ENCODE data around the gene CD58.

CD58 gene

GRCh38 chr1:116586741-116587143 is 15.9 kb upstream of the CD58 start:
- TF ChIP-seq, protein P1, sequence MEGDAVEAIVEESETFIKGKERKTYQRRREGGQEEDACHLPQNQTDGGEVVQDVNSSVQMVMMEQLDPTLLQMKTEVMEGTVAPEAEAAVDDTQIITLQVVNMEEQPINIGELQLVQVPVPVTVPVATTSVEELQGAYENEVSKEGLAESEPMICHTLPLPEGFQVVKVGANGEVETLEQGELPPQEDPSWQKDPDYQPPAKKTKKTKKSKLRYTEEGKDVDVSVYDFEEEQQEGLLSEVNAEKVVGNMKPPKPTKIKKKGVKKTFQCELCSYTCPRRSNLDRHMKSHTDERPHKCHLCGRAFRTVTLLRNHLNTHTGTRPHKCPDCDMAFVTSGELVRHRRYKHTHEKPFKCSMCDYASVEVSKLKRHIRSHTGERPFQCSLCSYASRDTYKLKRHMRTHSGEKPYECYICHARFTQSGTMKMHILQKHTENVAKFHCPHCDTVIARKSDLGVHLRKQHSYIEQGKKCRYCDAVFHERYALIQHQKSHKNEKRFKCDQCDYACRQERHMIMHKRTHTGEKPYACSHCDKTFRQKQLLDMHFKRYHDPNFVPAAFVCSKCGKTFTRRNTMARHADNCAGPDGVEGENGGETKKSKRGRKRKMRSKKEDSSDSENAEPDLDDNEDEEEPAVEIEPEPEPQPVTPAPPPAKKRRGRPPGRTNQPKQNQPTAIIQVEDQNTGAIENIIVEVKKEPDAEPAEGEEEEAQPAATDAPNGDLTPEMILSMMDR (conservative IDR thresholded peaks at IDR 0.05; ENCODE audit: low read depth, low read length) = no peak
- DNase-seq (ENCODE audit: low read depth) = no peak
- H3K4me3 ChIP-seq (ENCODE audit: low read length) = no peak overlapping the region

GRCh38 chr1:116585886-116586285 is 15.1 kb upstream of the CD58 start:
- no peak for DNase-seq (ENCODE audit: low read depth)
- H3K4me3 ChIP-seq (ENCODE audit: low read length) = no peak overlapping the region
- TF ChIP-seq, protein P1 (conservative IDR thresholded peaks at IDR 0.05; ENCODE audit: low read depth, low read length) = no peak

DNA sequence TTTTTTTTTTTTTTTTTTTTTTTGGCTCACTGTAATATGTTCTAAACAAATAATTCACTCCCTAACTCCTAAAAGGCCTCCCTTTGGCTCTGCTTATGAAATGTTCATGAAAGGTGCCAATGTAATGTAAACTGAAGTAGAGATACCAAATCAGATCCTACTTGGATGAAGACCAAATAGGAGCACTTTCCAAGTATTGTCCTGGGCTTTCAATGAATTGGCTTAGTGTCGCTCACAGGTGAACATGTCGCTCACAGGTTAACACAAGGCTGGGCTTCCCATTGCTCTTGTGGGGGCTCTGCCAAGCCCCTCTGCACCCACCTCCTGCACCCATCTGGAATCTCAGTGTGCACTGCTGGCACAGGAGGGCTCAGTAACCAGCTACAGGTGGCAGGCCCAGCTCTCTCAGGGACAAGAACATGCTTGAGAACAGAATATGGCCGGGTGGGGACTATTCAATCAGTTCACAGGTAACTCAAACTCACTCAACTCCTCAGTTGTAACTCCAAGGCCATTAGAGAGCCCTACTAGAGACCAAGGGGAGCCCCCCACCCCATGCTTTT is 10.6 kb upstream of the CD58 start:
- no peak overlapping the region for H3K4me3 ChIP-seq (ENCODE audit: low read length)
- DNase-seq (ENCODE audit: low read depth) = no peak
- TF ChIP-seq, protein P1 (conservative IDR thresholded peaks at IDR 0.05; ENCODE audit: low read depth, low read length) = no peak

DNA sequence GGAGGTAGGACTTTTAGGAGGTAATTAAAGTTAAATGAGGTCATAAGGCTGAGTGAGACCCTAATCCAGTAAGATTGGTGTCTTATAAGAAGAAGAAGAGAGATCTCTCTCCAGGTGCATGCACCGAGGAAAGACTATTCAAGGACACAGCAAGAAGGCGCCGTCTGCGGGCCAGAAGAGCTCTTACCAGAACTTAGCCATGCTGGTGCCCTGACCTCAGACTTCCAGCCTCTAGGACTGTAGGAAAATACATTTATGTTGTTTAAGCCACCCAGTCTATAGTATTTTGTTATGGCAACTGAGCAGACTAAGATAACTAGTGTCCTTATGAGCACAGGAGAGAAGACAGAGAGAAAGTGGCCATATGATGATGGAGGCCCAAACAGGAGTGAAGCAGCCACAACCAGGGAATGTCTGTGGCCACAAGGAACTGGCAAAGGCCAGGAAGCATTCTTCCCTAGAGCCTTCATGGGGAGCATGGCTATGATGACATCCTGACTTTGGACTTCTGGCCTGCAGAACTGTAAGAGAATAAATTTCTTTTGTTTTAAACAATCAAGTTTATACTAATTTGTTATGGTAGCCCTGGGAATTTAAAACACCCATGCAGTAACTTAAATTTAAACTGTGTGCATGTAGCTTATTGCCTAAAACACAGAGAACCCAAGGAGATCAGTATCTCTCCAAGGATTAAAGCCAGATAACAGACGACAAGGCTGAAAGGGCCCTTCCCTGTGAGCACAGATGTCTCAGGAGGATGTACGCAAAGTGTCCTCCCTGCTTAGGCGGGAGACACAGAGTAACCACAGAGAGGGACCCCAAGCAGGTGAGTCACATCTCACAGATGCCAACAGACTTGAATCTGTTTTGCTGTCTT is 9.9 kb upstream of the CD58 start:
- TF ChIP-seq, protein P1 (conservative IDR thresholded peaks at IDR 0.05; ENCODE audit: low read depth, low read length) = no peak
- H3K4me3 ChIP-seq (ENCODE audit: low read length) = no peak overlapping the region
- no peak for DNase-seq (ENCODE audit: low read depth)

GRCh38 chr1:116579259-116579875 is 8.5 kb upstream of the CD58 start:
- TF ChIP-seq, protein P1 (conservative IDR thresholded peaks at IDR 0.05; ENCODE audit: low read depth, low read length) = no peak
- no peak overlapping the region for H3K4me3 ChIP-seq (ENCODE audit: low read length)
- no peak for DNase-seq (ENCODE audit: low read depth)

GRCh38 chr1:116578581-116578980 is 7.8 kb upstream of the CD58 start:
- no peak overlapping the region for H3K4me3 ChIP-seq (ENCODE audit: low read length)
- TF ChIP-seq, protein P1 (conservative IDR thresholded peaks at IDR 0.05; ENCODE audit: low read depth, low read length) = no peak
- DNase-seq (ENCODE audit: low read depth) = no peak

Data from retinal pigment epithelial cell (primary cell).